Femur (tissue), 1 donor: ENCODE data around the gene ZNF318.
"Not testable (repeated sequence)": the region's sequence is repeated elsewhere in the genome, so short reads cannot be mapped to it uniquely, and the experiment has no call there.

Experiments
- DNase-seq: peaks from one replicate; pipeline ENCODE4 v3.0.0-alpha.2; 2017

Gene ZNF318

DNA sequence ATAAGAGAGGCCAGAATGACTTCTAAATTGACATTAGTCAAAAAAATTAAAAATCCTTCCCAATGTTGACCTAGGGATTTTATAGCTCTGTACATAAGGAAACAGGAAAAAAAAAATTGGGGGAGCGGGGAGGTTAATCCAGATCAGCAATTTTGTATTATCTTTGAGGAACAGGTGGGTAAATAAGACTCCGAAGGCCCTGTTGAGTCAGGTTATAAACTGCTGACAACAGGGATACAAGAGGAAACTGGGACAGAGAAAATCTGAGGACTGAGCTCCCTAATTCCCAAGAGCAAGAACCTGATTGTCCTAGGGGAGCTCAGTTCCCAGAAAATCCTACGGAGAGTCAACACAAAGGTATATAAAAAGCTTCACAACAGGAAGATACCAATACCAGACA is 34.0 kb downstream of the ZNF318 start:
- DNase-seq: no peak

- DNase-seq: no peak
Observed at GRCh38 chr6:43334466-43335095, 34.9 kb downstream of the ZNF318 start.

- no peak for DNase-seq
Observed at GRCh38 chr6:43331891-43332290, 37.6 kb downstream of the ZNF318 start.

DNA sequence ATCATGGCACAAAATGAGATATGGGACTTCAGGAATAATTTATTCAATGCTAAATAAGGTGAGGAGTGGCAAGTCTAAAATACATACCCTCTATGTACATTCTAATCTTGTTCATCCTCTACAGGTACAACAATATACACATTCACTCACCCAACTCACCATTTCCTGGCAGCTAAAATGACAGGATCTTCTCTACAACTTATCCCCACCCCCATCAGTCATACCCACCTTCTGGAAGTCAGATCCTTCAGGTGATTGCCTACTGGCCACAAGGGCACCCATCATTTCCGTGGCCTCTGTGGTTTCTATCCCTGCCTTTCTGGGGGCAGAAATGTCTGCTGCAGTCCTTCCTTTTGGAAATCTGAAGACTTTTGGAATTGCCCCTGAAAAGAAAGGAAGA is 38.0 kb downstream of the ZNF318 start:
- no peak for DNase-seq

DNA sequence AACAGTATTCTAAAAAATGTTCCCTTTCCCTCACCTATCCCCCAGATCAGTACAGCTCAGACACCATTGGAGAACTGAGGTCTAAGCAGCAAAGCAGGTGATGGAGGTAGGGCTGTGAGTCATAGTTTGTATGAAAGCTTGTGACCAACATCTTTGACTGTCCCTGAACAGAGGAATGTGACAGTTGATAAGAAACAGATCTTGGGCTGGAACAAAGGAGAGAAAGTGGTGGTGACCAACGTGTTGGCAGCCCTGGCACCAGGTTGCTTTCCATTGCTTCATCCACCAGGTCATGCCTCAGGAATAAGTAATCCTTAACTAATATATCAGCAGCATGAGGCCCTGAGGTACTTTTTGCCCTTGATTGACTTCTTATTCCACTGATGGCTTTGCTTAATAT is 40.9 kb downstream of the ZNF318 start:
- no peak for DNase-seq

- no peak for DNase-seq
Observed at GRCh38 chr6:43325876-43326275, 43.6 kb downstream of the ZNF318 start.

DNA sequence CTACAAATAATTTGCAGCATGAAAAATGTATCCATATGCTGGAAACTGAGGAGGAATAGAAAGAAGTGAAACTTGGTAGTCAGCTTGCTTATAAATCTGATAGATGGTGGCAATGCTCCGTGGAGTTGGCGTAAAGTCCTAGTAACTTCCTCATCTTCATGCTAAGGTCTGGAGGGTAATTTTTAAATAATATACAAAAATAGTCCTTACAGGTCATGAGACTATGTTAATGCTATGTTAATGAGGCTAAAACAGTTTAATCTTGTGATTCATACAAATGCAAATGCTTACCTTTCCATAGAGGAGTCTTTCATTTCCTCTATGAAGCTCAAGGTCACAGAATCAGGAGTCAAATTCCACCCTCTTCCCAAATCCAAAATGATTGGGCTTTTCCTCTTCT is 51.4 kb downstream of the ZNF318 start:
- DNase-seq: no peak

DNA sequence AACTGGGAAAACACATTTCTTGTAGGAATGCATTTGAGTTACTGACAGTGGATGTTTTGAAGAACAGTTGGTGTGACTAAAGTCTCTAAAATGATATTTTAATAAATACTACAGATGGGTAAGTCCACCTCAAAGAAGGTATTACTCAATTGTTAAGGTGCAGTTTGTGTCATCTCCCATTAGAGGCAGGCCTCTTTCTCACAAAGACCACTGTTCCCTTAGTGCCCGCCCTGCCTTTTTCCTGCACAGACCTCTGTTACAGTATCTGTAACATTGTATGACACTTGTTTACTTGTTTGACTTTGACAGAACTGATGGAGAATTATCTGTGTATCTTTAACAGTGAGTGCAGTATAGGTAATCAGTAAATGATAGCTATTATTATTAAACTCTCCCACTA is 55.6 kb downstream of the ZNF318 start:
- DNase-seq: no peak

GRCh38 chr6:43311666-43312065 is 57.8 kb downstream of the ZNF318 start:
- no peak for DNase-seq

- no peak for DNase-seq
Observed at GRCh38 chr6:43310624-43311023, 58.8 kb downstream of the ZNF318 start.

DNA sequence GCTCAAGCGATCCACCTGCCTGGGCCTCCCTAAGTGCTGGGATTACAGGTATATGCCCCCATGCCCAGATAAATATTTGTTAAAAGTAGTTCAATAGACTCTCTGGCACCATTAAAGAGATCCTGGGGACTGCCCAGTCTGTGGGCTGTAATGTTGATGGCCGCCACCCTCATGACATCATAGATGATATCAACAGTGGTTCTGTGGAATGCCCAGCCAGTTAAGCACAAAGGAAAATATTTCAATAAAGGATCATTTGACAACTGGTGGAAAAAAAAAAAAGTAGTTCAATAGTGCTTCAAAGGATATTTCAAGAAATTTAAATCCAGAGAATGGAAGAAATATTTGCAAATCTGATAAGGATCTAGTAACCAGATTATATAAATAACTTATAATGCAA is 59.3 kb downstream of the ZNF318 start:
- DNase-seq: no peak

- DNase-seq: no peak
Observed at GRCh38 chr6:43308990-43309477, 60.4 kb downstream of the ZNF318 start.

- peak; percentile 56 for DNase-seq
Observed at GRCh38 chr6:43308101-43308989, 61.1 kb downstream of the ZNF318 start, which contains the start of gene CRIP3. Gene CRIP3, minus strand, starts transcription at chr6:43308826. Its CDS starts 34 bp downstream, at chr6:43308792.

- DNase-seq: no peak
Observed at GRCh38 chr6:43307451-43308100, 61.9 kb downstream of the ZNF318 start.

GRCh38 chr6:43306086-43306485 is 63.4 kb downstream of the ZNF318 start:
- no peak for DNase-seq

DNA sequence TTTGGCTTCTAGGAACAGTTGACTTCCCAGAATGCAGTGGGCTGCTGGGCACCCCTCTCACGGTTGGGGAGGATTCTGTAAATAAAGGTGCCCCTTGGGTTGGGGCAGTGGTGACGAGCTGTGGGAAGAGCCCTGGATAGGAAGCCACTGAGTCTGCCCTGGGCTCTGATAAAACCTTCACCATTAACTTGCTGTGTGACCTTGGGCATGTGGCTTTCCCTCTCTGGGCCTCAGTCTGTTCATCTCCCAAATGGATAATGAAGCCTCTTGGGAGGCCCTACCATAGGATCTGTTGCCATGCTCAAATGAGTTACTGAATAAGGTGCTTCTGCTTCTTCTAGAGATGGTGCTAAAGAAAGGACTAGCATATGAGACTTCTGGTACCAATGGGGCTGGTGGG is 64.6 kb downstream of the ZNF318 start:
- no peak for DNase-seq

DNA sequence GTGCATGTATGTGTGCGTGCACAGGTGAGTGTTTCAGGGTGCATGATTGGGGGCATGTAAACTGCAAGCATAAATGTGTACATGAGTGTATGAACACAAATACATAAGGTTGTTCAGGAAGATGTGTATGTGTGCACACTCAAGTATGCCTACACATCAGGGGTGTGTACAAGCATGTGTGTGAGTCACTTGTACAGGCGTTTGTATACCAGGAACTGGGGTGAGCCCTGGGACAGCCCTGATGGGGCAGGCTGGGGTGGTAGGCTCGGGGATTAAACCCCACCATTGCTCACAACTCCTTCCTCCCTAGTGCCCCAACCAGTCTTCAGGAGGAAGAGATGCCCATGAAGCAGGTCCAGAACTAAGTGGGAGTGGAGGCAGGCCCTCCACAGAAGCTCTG is 65.1 kb downstream of the ZNF318 start:
- DNase-seq: no peak

GRCh38 chr6:43303751-43304331 is 65.6 kb downstream of the ZNF318 start:
- DNase-seq: no peak

GRCh38 chr6:43303006-43303405 is 66.4 kb downstream of the ZNF318 start:
- DNase-seq: not testable (repeated sequence)

- DNase-seq: no peak
Observed at GRCh38 chr6:43302126-43302525, 67.3 kb downstream of the ZNF318 start.

DNA sequence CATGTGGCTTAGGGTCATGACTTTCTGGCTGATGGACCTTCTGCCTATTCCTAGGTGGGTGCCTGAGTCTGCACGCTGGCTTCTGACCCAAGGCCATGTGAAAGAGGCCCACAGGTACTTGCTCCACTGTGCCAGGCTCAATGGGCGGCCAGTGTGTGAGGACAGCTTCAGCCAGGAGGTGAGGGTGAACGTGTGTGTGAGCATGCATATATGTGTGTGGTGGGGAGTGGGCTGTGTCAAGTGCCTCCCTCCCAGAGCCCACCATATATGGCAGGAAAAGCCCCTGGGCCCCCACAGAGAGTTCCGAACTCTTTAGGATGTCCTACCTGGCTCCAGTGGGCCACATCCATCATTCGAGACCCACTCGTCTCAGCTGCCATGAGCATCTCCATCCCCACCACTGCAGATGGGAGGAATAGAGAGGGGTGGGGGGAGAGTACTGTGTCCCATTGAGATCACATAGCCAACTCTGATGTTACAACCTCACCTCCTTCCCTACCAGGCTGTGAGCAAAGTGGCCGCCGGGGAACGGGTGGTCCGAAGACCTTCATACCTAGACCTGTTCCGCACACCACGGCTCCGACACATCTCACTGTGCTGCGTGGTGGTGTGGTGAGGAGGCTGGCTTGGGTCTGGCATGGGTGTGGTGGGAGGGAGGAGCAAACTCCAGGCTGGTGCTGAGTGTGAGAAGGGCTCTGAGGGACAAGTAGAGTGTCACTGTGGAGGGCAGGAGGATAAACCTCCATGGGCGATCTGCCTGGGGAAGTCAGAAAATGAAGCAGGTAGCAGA is 68.2 kb downstream of the ZNF318 start:
- DNase-seq: no peak
